HG02759 (cell line): ENCODE data around the gene KIF1A.

Experiments used
- ATAC-seq: cut with Tn5 transposase; IDR thresholded peaks from one replicate; pipeline ENCODE4 v1.9.1; 2021; ENCODE audit warnings: mild to moderate bottlenecking, moderate library complexity; ENCODE audit not compliant: unreplicated experiment

Gene KIF1A

DNA sequence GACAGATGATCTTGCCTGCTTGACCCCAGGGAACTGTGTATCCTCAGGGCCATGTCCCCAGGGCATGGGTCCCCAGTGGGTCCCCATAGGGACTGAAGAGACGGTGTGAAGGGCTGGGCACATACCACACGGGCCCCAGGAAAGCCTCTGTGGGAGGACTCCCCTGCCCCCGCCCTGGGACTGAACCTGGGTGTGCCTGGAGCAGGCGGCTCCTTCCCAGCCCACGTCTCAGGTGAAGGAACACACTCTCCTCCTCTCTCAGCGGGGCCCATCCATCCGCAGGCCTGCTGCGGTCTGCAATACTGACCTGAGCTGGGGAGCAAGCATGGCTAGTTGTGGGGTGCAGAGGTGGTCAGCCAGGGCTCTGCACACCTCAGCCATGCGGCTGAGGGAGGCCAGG is 45.2 kb downstream of the KIF1A start:
- ATAC-seq, result no peak

- no peak for ATAC-seq
These were observed 50.9 kb downstream of the KIF1A start for GRCh38 chr2:240769096-240769495.

DNA sequence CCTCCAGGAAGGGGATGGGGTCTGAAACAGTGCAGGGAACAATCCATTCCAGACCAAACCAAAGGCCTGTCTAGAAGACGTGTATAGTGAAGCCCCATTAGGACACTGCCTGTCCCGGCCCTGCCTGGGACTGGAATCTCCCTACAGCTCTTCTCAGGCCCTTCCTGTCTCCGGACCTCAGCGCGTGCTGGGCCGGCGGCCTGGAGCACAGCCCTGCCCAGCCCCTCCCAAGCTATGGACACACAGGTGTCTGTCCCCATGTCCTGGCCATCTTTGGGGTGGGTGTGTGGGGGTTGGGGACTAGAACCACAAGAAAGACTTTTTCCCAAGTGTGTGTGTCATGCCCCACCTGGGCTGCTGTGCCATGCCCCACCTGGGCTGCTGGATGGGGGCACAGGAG is 51.8 kb downstream of the KIF1A start:
- no peak for ATAC-seq

DNA sequence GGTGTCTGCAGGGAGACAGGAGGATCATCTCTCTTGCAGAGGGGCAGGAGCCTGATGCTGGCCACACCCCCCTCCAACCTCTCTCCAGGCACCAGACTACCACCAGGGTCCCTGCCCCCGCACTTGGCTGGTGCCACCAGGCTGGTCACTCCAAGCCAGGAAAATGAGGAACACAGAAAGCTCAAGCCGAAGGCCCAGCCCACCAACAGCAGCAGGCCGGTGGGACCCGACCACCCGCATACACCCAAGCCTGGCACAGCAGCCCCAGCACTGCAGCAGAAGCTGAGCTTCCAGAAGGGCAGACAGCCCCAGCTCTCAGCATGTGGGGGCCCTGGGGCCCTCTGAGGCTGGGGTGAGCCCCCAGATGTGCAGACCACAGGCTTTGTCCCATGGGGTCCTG is 52.7 kb downstream of the KIF1A start:
- ATAC-seq, result no peak

DNA sequence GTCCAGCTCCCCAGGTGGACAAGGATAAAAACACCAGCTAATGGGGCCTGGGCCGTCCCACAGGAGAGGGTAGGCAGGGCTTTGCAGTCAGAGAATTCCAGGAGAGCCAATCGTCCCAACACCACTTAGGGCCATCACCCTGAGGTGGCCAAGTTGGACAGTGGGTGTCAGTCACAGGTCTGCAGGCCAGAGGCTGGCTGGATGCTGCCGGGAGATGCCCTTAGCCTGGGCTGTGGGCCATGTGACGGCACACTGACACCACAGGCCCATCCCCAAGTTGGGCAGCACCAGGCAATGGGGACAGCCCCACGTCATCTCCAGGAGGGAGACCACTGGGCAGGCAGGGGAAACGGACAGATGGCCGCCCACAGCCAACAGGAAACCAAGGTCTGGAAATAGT is 53.9 kb downstream of the KIF1A start:
- no peak for ATAC-seq

DNA sequence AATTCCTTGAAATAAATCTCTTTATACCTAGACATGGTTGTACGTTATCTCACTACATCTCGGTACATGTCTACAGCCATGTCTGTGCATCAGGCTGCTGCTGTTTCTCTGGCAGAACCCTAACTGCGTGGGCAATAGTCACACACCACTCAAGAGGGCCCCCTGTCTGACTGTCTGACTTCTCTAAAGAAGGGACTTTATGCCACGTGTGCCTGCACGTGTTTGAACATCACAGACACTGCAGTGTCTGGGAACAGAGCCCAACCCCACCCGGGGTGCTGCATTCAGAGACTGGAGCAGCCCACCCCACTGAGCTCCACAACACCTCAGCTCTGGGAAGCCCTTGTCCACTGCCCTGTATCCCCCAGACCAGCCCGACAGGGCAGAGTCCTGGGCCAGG is 55.0 kb downstream of the KIF1A start:
- ATAC-seq, result no peak

- ATAC-seq, result no peak
These were observed 55.4 kb downstream of the KIF1A start for GRCh38 chr2:240764605-240765004.

GRCh38 chr2:240762971-240763370 is 57.0 kb downstream of the KIF1A start:
- ATAC-seq, result no peak

GRCh38 chr2:240762249-240762648 is 57.8 kb downstream of the KIF1A start:
- no peak for ATAC-seq

- no peak for ATAC-seq
These were observed 59.3 kb downstream of the KIF1A start for GRCh38 chr2:240760576-240761246.

- no peak for ATAC-seq
These were observed 59.9 kb downstream of the KIF1A start for GRCh38 chr2:240760121-240760520.

DNA sequence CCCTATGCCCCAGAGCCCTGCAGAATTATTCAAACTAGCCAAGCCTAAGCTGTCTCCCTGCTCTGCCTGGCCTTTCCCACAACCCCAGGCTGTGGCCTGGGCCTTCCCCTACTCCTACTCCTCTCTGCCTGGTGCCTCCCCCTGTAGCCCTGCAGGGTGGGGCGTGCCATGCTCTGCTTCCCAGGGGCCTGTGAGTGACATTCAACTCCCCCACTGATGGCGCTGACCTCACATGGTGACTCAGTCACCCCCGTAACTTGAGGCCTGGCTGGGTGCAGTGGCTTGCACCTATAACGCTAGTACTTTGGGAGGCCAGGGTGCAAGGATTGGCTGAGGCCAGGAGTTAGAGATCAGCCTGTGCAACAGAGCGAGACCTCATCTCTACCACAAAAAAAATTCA is 60.6 kb downstream of the KIF1A start:
- no peak for ATAC-seq

- ATAC-seq, result no peak
These were observed 62.9 kb downstream of the KIF1A start for GRCh38 chr2:240757086-240757614.

DNA sequence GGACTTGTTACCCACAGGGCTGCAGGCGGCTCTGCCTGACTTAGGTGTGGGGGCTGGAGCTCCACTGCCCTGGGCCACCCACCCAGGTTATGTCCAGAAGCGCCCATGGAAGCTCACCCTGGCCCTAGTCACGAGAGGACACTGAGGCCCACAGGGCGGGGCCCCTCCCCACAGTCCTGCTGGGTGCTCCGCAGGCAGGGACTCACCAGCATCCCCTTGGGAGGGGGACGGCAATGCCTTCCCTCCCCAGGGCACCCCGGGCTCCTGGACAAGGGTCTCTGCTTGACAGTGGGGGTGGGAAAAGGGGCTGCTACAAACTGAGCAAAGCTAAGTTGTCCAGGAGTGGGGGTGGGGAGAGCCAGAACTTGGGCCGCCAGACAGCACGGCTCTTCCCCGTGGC is 67.8 kb downstream of the KIF1A start:
- no peak for ATAC-seq

DNA sequence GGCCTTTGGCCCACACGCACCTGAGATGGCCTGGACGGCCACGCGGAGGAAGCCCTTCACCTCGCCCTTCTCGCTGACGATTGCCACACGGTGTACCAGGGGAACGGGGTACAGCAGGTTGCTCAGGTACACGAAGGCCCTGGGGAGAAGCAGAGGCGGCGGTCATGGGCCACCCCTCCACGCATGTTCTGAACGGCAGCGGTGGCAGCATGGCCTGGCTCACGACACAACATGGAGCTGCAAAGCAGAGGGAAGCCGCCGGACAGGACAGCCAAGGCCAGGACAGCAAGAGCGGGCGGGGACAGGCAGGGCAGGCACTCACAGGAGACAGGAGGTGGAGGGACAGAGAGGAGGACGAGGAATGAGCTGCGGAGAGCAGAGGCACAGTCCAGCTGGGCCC is 69.6 kb downstream of the KIF1A start:
- ATAC-seq, result no peak

- ATAC-seq, result no peak
These were observed 70.5 kb downstream of the KIF1A start for GRCh38 chr2:240749516-240749915.

DNA sequence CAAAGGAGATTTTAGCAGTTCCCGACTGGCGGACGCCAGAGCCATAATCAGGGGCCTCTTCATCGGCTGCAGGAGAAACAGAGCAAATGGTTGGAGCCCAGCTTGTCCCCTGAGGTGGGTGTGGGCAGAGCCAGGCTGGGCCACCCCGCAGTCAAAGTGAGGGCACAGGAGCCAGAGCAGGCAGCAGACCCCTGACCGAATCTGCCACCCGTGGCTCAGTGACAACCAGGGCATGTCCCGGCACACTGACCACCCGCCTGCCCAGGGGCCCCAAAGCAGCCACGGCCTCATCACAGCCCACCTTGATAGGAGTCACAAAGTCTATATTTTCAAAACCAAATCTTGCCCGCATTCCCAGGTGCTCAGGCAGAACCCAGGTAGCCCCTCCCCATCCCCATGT is 72.8 kb downstream of the KIF1A start:
- ATAC-seq, result no peak

- ATAC-seq, result no peak
These were observed 73.3 kb downstream of the KIF1A start for GRCh38 chr2:240746671-240747070.

GRCh38 chr2:240745962-240746361 is 74.1 kb downstream of the KIF1A start:
- no peak for ATAC-seq

- ATAC-seq, result no peak
These were observed 74.6 kb downstream of the KIF1A start for GRCh38 chr2:240745456-240745855.

GRCh38 chr2:240742602-240743095 is 77.4 kb downstream of the KIF1A start:
- no peak for ATAC-seq

GRCh38 chr2:240741091-240741490 is 78.9 kb downstream of the KIF1A start:
- no peak for ATAC-seq

DNA sequence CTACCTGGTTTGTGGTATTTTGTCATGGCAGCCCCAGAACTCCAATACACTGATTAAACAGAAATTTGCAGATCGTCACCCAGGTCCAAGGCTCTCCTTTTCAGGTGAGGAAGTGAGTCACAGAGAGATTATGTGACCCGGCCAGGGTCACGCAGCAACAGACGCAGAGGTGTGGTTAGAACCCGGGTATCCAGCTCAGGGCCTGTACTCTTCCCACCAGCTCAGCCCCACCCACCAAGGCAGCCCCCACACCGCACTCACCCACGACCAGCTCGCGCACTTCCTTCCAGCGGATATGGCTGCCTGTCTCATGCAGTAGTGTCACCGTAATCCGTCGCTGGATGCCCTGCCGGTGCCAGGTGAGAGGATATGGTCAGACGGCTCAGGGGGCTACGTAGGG is 80.2 kb downstream of the KIF1A start:
- no peak for ATAC-seq
